Mammary epithelial cell (primary cell): ENCODE results near the gene DACH1.

Experiments
- EZH2 ChIP-seq: IDR thresholded peaks from 2 replicates; pipeline ENCODE4 v1.6.1; 2012; ENCODE audit warnings: low read length, inconsistent platforms, borderline replicate concordance
- TF ChIP-seq, protein P1 (sequence below), 2 donors: IDR thresholded peaks in 1 of 2; conservative IDR thresholded peaks in 1 of 2; 2 replicates each; pipeline ENCODE4 v1.5.1; 2011 to 2012; ENCODE audit warnings: inconsistent platforms in 2 of 2, low read length in 2 of 2, mild to moderate bottlenecking in 2 of 2, control low read depth in 1 of 2, low read depth in 1 of 2; ENCODE audit not compliant: insufficient read depth in 1 of 2; ENCODE audit errors: extremely low read depth in 1 of 2

DNA sequence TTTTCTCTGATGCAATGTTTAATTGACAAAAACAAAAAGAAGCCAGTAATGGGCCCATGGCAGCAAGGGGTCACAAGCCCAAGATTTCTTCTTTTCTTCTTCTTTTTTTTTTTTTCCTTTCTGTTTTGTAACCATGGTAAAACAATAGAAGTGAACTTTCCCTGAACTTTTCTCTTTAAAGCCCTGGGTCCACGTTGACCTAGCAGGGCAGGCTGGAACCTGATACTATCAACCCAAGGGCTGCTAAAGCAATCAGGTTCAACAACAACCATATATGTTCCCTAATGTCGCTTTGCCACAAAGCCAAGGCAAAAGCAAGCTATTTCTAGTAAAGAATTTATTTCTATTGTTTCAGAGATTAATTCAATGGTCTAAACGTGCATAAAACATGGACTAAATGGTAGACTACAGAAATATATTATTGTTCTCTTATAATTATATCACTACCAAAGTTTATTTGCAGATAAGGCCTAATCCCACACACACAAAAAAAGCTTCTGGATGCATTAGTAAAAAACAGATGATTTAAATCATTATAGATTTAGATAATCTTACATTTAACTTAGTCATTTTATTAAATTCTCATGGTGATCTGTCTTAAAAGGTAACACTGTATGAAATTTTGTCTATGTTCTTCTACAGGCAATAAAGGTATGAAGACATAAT, 153.9 kb downstream of the DACH1 start:
- TF ChIP-seq, protein P1, sequence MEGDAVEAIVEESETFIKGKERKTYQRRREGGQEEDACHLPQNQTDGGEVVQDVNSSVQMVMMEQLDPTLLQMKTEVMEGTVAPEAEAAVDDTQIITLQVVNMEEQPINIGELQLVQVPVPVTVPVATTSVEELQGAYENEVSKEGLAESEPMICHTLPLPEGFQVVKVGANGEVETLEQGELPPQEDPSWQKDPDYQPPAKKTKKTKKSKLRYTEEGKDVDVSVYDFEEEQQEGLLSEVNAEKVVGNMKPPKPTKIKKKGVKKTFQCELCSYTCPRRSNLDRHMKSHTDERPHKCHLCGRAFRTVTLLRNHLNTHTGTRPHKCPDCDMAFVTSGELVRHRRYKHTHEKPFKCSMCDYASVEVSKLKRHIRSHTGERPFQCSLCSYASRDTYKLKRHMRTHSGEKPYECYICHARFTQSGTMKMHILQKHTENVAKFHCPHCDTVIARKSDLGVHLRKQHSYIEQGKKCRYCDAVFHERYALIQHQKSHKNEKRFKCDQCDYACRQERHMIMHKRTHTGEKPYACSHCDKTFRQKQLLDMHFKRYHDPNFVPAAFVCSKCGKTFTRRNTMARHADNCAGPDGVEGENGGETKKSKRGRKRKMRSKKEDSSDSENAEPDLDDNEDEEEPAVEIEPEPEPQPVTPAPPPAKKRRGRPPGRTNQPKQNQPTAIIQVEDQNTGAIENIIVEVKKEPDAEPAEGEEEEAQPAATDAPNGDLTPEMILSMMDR (conservative IDR thresholded peaks at IDR 0.05 in 1 of 2, IDR thresholded peaks at IDR 0.05 in 1 of 2; ENCODE audit: extremely low read depth in 1 of 2, insufficient read depth in 1 of 2, low read depth in 1 of 2, low read length in 2 of 2), result no peak
- TF ChIP-seq EZH2, result no peak
